KBM-7 (cell line): Measurements from ENCODE around the gene CLASRP.

ENCODE experiments used
- DNase-seq: peaks from one replicate; pipeline ENCODE4 v3.0.0-alpha.2; 2015
- in situ Hi-C: fragments of 300-500 bp; cut with MboI; formaldehyde crosslinking; loops from 2 replicates; pipeline ENCODE4 v1.14.3; 2020; ENCODE audit warnings: low sequenced_read_pairs, low pct_unique_long_range_greater_than_20kb, mixed read lengths

Gene CLASRP

DNA sequence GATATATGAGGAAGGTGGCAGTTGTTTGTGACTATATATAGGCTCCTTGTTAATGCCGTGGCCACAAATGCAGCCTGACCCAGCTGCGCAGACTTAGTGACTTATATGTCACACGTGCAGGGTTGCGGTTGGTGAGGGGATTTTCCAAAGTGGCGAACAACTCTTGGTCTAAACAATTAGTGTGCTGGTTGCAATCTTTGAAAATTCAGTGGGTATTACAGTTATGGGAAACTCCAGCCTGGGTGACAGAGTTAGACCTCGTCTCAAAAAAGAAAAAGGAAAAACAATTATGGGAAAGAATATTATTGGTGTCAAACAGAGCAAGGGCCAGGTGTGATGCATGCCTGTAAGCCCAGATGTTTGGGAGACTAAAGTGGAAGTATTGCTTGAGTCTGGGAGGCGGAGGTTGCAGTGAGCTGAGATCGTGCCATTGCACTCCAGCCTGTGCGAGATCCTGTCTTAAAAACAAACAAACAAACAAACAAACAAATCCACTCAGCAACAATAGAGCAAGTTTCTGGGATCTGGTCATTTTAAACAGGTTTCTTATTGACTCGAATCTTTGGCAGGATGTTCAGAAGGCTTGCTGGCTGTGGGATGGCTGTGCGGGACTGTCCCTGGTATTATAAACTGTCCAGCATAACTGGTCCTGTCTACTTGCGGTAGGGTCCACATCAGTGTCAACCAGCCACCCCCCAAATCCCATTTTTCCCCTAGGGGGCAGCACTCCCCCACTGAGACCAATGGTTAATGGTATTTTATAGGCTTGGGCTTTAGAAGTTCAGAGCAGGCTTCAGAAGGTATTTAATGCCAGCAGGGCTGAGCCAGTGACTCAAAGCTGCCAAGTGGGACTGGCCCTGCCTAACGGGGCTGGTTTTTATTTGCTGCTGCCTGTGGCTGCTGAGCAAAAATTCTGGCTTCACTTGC, 22.2 kb upstream of the CLASRP start:
- DNase-seq = peak; percentile 86
- in situ Hi-C loops = no loop called here

DNA sequence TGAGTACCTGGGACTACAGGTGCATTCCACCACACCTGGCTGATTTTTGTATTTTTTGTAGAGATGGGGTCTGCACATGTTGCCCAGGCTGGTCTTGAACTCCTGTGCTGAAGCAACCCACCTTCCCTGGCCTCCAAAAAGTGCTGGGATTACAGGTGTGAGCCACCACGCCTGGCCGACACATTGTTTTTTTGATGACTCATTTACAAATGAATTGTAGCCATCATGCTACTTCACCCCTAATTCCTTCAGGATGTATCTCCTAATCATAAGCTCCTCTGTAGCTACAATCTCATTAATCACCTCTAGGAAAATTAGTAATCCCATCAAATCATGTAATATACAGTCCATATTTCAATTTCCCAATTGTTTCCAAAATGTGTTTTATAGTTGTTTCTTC, 19.7 kb upstream of the CLASRP start:
- in situ Hi-C loops = no loop called here
- DNase-seq = no peak

DNA sequence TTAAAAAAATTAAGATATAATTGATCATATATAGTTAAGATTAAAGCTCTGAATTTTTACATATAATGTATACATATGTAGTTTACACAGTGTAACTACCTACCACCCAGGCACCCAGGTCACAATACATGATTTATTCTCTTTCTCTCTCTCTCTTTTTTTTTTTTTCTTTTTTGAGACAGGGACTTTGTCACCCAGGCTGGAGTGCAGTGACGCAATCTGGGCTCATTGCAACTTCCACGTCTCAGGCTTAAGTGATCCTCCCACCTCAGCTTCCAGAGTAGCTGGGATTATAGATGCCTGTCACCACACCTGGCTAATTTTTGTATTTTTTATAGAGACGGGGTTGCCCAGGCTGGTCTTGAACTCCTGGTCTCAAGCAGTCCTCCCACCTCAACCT, 18.8 kb upstream of the CLASRP start:
- no peak for DNase-seq
- in situ Hi-C loops = no loop called here

DNA sequence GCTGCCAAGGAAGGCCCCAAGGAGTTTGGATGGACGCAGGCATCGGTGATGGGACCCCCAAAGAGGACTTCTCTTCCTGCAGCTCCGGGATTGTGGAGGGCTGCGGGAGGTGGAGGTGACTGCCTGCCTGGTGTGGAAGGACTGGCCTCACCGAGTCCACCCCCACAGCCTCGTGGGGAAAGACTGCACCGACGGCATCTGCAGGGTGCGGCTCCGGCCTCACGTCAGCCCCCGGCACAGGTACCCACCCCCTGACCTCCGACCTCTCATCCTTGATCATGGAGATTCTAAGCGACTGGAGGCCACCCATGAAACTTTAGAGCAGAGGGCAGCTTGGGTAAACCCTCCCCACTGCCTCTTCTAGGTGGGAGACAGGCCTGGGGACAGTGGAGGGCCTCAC, 16.9 kb upstream of the CLASRP start:
- DNase-seq = no peak

DNA sequence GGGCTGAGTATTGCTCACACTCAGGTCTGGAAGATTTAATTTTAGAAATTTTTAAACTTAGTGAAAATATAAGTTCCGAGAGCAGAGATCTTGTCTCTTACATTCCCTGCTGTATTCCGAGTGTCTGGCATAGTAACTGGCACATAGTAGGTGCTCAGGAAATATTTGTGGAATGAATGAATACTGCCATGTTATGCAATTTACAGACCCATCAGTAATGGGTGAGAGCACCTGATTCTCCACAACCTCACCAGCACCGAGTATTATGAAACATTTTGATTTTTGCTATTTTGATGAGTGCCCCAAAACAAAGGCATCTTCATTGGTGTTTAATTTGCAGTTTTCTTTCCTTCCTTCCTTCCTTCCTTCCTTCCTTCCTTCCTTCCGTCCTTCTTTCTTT, 15.8 kb upstream of the CLASRP start:
- DNase-seq = no peak
- in situ Hi-C loops = no loop called here

More for the DNA sequence above, 16.9 kb upstream of the CLASRP start:
- in situ Hi-C loops = no loop called here

- no peak for DNase-seq
- in situ Hi-C loops = no loop called here
These were observed 13.6 kb upstream of the CLASRP start for GRCh38 chr19:45025264-45025663.

DNA sequence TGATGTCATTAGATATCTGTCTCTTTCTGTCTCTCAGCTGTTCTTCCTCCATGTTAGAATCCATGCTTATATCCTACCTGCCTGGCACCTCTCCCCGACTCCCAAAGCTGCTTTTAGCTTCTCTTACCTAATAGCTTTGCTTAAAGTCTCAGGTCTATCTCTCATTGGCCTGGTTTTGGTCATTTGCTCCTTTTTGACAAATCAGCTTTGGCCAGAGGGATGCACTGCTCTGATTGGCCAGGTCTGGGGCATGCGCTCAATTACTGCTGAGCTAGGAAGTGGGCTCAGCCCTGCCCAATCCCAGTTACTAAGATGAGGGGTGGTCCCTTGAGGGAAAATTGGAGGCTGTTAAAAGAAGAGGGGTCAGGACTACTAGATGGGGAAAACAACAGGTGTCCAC, 11.5 kb upstream of the CLASRP start:
- in situ Hi-C loops = no loop called here
- DNase-seq = no peak

DNA sequence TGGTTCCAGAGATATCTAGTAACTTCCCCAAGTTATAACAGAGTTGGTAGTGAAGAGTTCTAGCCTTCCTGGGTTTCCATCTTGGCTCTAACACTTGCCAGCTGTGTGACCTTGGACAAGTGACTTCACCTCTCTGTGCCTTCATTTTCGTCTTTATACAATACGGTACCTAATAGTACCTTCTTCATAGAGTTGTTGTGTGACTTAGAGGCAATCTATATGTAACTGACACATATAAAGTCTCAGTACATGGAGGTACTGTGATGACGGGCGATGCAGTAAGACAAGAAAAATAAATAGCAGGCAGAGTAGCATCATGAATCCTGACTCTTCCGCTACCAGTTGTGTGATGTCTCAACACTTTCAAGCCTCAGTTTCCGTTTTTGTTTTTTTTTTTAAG, 8.0 kb upstream of the CLASRP start:
- in situ Hi-C loops = no loop called here

GRCh38 chr19:45032421-45032820, 6.4 kb upstream of the CLASRP start:
- DNase-seq = no peak
- in situ Hi-C loops = no loop called here

More for the DNA sequence above, 8.0 kb upstream of the CLASRP start:
- no peak for DNase-seq

DNA sequence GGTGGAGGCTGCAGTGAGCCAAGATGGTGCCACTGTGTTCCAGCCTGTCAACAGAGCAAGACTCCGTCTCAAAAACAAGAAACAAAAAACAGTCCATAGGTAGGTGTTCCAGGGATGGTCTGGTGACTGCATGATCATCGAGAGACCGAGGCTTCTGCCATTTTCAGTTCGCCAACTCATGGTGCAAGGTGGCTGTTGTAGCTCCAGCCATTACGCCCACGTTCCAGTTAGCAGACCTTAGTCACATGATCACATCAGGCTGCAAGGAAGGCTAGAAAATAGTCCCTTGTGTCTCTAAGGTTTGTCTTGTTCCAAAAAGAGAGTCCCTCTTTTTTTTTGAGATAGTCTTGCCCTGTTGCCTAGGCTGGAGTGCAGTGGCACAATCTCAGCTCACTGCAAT, 3.1 kb upstream of the CLASRP start:
- in situ Hi-C loops = no loop called here
- no peak for DNase-seq

DNA sequence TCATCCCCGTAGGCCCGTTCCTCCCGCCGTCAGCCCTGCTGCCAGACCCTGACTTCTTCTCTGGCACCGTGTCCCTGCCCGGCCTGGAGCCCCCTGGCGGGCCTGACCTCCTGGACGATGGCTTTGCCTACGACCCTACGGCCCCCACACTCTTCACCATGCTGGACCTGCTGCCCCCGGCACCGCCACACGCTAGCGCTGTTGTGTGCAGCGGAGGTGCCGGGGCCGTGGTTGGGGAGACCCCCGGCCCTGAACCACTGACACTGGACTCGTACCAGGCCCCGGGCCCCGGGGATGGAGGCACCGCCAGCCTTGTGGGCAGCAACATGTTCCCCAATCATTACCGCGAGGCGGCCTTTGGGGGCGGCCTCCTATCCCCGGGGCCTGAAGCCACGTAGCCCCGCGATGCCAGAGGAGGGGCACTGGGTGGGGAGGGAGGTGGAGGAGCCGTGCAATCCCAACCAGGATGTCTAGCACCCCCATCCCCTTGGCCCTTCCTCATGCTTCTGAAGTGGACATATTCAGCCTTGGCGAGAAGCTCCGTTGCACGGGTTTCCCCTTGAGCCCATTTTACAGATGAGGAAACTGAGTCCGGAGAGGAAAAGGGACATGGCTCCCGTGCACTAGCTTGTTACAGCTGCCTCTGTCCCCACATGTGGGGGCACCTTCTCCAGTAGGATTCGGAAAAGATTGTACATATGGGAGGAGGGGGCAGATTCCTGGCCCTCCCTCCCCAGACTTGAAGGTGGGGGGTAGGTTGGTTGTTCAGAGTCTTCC, 1.3 kb upstream of the CLASRP start:
- in situ Hi-C loops = no loop called here
- DNase-seq = no peak

- in situ Hi-C loops = no loop called here
- DNase-seq = peak; percentile 69
These were observed 1.4 kb downstream of the CLASRP start for GRCh38 chr19:45040059-45040771.

DNA sequence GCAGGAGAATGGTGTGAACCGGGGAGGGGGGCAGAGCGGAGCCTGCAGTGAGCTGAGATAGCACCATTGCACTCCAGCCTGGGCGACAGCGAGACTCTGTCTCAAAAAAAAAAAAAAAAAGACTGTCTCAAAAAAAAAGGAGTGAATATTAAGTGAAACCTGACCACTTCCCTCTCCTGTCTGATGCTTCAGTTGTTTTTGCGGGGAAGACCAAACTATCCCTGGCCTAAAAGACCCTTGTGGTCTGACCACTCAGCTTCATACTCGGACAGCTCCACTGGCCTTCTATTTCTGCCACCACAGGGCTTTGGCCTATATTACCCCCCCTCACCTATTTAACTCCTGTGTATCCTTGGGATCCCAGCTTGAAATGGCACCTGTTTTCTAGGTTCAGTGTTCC, 2.3 kb downstream of the CLASRP start:
- in situ Hi-C loops = no loop called here
- no peak for DNase-seq

DNA sequence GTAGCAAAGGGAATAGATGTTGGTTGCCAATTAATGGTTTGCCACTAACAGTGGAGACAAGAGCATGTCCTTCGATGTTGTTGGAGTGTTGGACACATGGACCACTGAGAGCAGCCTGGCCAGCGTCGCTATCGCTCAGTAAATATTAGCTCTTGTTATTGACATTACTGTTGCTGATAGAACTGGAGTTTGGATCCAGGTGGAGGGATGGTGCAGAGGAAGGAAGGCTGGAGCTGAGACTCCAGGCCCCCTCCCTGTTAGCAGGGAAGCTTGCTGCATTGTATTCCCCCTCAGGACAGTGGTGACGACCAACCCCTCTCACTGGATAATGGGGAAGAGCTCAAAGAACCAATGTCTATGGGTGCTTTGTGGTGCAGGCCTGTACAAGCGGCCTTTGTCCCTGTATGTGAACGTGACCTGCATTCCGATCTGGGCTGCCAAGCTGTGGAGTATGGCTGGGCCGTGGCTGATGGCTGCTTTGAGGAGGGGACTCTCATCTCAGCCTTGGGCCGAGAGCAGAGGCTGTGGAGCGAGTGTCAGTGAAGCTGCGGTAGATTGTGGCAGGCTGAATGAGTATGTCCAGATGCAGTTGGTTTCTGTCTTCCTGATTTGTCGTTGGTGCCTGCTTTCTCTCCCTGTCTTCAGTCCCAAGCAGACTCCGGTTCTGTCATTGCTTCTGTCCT, 7.0 kb downstream of the CLASRP start:
- no peak for DNase-seq
- in situ Hi-C loops = no loop called here

GRCh38 chr19:45046355-45046754, 7.5 kb downstream of the CLASRP start:
- in situ Hi-C loops = no loop called here
- DNase-seq = no peak

DNA sequence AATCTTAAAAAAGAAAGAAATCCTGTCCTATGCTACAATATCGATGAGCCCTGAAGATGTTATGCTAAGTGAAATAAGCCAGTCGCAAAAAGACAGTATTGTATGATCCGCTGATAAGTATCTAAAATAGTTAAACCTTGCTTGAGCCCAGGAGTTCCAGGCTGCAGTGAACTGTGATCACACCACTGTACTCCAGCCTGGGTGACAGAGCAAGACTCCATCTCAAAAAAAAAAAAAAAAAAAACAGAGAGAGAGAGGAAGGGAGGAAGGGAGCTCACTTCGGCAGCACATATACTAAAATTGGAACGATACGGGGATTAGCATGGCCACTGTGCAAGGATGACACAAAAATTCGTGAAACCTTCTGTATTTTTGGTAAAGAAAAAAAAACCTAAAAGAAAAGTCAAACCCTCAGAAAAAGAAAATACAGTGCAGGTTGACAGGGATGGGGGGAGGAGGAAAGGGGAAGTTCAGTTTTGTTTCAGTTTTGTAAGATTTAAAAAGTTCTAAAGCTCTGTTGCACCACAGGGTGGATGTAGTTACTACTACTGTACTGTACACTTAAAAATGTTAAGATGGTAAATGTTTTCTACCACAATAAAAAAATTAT, 8.4 kb downstream of the CLASRP start:
- in situ Hi-C loops = no loop called here

DNA sequence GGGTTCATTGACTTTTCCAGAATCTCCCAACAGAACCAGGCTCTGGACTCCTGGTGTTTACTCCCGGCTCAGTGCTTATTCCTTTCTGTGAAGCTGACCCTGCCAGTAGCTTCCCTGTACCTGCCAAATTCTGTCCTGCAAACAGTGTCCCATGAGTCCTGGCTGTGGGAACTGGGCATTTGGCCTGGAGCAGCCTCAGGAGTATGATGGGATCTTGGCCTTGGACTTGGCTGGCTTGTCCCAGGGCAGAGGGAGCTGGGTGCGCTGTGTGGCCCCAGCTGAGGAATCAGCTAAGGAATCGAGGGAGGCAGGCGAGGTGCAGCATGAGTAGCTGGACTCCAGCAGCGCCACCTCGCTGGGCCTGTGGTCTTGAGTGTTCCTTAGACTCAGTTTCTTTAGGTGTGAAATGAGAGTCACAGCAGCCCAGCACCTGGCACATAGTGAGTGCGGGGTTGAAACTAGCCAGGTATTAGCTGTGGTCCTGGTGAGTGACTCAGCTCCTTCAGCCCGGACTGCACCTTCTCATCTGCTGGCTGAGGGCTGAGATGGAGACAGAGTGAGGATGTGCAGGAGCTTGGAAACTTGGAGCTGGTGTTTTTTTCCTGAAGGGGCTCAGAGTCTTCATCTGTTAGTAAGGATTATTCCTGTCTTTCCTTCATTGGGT, 10.4 kb downstream of the CLASRP start:
- in situ Hi-C loops = no loop called here
- DNase-seq = no peak

More for the DNA sequence above, 8.4 kb downstream of the CLASRP start:
- DNase-seq = peak; percentile 77

- in situ Hi-C loops = no loop called here
- no peak for DNase-seq
These were observed 11.2 kb downstream of the CLASRP start for GRCh38 chr19:45050036-45050435.
